SKM-1 treated with dmso at 0.1 percent for 144 hours (cell line): Measurements from ENCODE around the gene GLE1.

Experiments
- DNase-seq: peaks from one replicate; lab custom pipeline; 2025; ENCODE audit not compliant: unreplicated experiment; lab: John Stamatoyannopoulos, UW

Gene GLE1

DNA sequence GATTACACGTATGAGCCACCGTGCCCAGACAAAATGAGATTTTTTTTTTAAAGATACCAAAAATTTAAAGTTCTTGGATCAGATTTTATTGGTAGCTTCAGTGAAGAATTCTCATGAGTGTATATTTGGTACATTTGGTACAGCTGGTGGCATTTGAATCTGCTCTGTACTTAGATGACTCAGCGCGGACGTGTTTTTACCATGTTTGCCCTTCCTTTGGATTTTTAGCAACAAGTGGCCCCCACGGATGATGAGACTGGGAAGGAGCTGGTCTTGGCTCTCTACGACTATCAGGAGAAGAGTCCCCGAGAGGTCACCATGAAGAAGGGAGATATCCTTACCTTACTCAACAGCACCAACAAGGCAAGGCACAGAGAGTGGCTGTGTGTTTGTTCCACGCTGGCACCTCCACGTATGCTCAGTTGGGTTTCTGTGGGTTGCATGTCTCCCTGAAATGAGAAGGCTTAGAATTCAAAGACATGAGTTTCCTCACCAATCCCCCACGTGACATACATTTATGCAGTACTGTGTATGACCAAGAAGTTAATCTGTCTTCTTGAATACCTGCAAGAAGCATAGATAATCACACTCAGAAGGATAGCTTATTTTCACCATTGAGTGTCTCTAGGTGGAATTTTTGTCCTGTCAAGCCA, 84.2 kb downstream of the GLE1 start:
- no peak for DNase-seq
